Keratinocyte (primary cell): ENCODE data around the gene CLCNKB. TPM values are rescaled to one million over a fixed set of nuclear protein-coding genes. Genes with fewer than 3 reads are reported as not detected.

Experiments
- DNase-seq: peaks from one replicate; pipeline ENCODE4 v3.0.0-alpha.2; 2011; ENCODE audit warnings: low read depth, missing footprints, low spot score
- FAIRE-seq: peaks from 2 replicates; lab custom pipeline; 2011; peaks lifted over from hg19 to GRCh38; lab: Jason Lieb, UNC
- H2AFZ ChIP-seq: 2 replicates; pipeline ENCODE4 v1.6.0; 2012; ENCODE audit warnings: low read length, control low read depth, inconsistent platforms; ENCODE audit not compliant: control insufficient read depth
- H3K27ac ChIP-seq: 2 replicates; pipeline ENCODE4 v1.5.1; 2011; ENCODE audit warnings: low read length; ENCODE audit not compliant: control insufficient read depth, insufficient read depth
- H3K27me3 ChIP-seq: 3 replicates; pipeline ENCODE4 v1.6.0; 2011; ENCODE audit warnings: low read length; ENCODE audit not compliant: control insufficient read depth, insufficient read depth; ENCODE audit errors: extremely low read depth
- H3K36me3 ChIP-seq, 2 experiments: 2 replicates in 1 of 2; 3 replicates in 1 of 2; pipeline ENCODE4 v1.5.1; 2011; ENCODE audit warnings: low read length in 2 of 2, mild to moderate bottlenecking in 1 of 2; ENCODE audit not compliant: control insufficient read depth in 2 of 2, insufficient read depth in 2 of 2; ENCODE audit errors: extremely low read depth in 1 of 2
- H3K4me1 ChIP-seq: 3 replicates; pipeline ENCODE4 v1.5.1; 2011; ENCODE audit warnings: low read length; ENCODE audit not compliant: control insufficient read depth, insufficient read depth; ENCODE audit errors: extremely low read depth
- H3K4me2 ChIP-seq: 3 replicates; pipeline ENCODE4 v1.6.0; 2011; ENCODE audit warnings: low read depth, low read length; ENCODE audit not compliant: control insufficient read depth, insufficient read depth; ENCODE audit errors: extremely low read depth
- H3K4me3 ChIP-seq, 3 experiments: fragments of 200-600 bp in 1 of 3; sonication (generic) in 1 of 3; 2 replicates in 2 of 3; 3 replicates in 1 of 3; pipeline ENCODE4 v1.5.1; 2011 to 2016; ENCODE audit warnings: low read length in 3 of 3, mild to moderate bottlenecking in 3 of 3, control low read depth in 2 of 3, inconsistent platforms in 1 of 3, low read depth in 1 of 3, mixed read lengths in 1 of 3, mixed run types in 1 of 3, moderate library complexity in 1 of 3; ENCODE audit not compliant: control insufficient read depth in 2 of 3, insufficient read depth in 2 of 3; ENCODE audit errors: extremely low read depth in 1 of 3
- H3K79me2 ChIP-seq: 2 replicates; pipeline ENCODE4 v1.6.0; 2012; ENCODE audit warnings: low read length; ENCODE audit not compliant: control insufficient read depth, insufficient read depth
- H3K9ac ChIP-seq: 3 replicates; pipeline ENCODE4 v1.6.0; 2011; ENCODE audit warnings: low read length; ENCODE audit not compliant: control insufficient read depth, insufficient read depth; ENCODE audit errors: extremely low read depth
- H3K9me1 ChIP-seq: 3 replicates; pipeline ENCODE4 v1.6.0; 2011; ENCODE audit warnings: low read length; ENCODE audit not compliant: control insufficient read depth, insufficient read depth; ENCODE audit errors: extremely low read depth
- H3K9me3 ChIP-seq: 2 replicates; pipeline ENCODE4 v1.5.1; 2012; ENCODE audit warnings: low read depth, low read length; ENCODE audit not compliant: control insufficient read depth
- H4K20me1 ChIP-seq: 3 replicates; pipeline ENCODE4 v1.6.0; 2011; ENCODE audit warnings: low read length; ENCODE audit not compliant: control insufficient read depth, insufficient read depth; ENCODE audit errors: extremely low read depth
- CTCF ChIP-seq, 3 experiments: IDR thresholded peaks in 1 of 3; conservative IDR thresholded peaks in 1 of 3; optimal IDR thresholded peaks in 1 of 3; 2 replicates in 2 of 3; 3 replicates in 1 of 3; pipeline versions ENCODE3 to v1.5.1; 2011; ENCODE audit warnings: low read length in 3 of 3, mild to moderate bottlenecking in 3 of 3, moderate library complexity in 2 of 3, control low read depth in 1 of 3, inconsistent platforms in 1 of 3; ENCODE audit not compliant: insufficient read depth in 2 of 3; ENCODE audit errors: extremely low read depth in 1 of 3
- EZH2 ChIP-seq: IDR thresholded peaks from one replicate; pipeline ENCODE4 v1.6.1; 2012; ENCODE audit warnings: inconsistent platforms, mild to moderate bottlenecking, low read length, moderate library complexity
- dilution Hi-C: fragments of 300-500 bp; cut with MboI; formaldehyde crosslinking; loops from one replicate; pipeline ENCODE4 v1.7.0; 2020; ENCODE audit warnings: low sequenced_read_pairs; ENCODE audit not compliant: extremely low pct_ligation_motif_present
- polyA plus RNA-seq, 5 experiments: library from polyadenylated mRNA; depleted of rRNA in 3 of 5; stranded (reverse) in 3 of 5; stranded (forward) in 1 of 5; unstranded in 1 of 5; fragments of >200 nt; gene quantifications; 1 replicate in 1 of 5; 2 replicates in 3 of 5; 3 replicates in 1 of 5; pipeline versions ENCODE4 v1.2.1 to v1.2.3, GENCODE V29; 2011 to 2012; ENCODE audit warnings: missing spikeins in 2 of 5, low read depth in 1 of 5, low replicate concordance in 1 of 5

The CLCNKB gene
- polyA plus RNA-seq, 1 donor (not counting 4 experiments of a cell fraction or from before 2014, with no cell fraction given) = not detected

DNA sequence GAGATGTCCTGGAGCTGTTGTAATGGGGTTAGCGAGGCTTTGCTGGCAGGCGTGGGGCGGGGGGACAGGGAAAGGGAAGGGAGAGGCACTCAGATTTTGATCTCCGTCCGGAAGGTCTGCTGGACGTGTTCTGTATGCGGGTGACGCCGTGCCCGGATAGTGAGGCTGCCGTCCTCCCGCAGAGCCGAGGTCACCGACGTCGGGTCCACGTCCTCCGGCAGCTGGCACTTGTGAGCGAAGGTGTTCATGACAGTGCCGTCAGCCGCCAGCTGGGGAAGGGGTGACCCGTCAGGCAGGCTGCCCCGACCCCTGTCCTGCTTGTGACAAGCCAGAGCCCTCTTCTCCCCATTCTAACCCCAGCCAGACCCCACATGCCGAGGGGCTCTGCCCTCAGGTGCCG, 28.1 kb upstream of the CLCNKB start:
- Histone ChIP-seq H3K4me2 (no peak overlapping the region), H3K27me3 (no peaks in the 10 kb centered on the region), H3K27ac (no peak overlapping the region), H3K9me3 (no peaks in the 10 kb centered on the region), H4K20me1 (peaks cover 5% of the 10 kb centered on the region), H2AFZ (no peak overlapping the region), H3K79me2 (no peaks in the 10 kb centered on the region), H3K9ac (no peak overlapping the region), H3K4me1 (peaks cover 4% of the 10 kb centered on the region), H3K9me1 (no peaks in the 10 kb centered on the region), H3K4me3 (no peak overlapping the region), H3K36me3 (no peaks in the 10 kb centered on the region)
- TF ChIP-seq CTCF (optimal IDR thresholded peaks at IDR 0.05 in 1 of 3, IDR thresholded peaks at IDR 0.05 in 1 of 3, conservative IDR thresholded peaks at IDR 0.05 in 1 of 3; ENCODE audit: extremely low read depth in 1 of 3, insufficient read depth in 2 of 3, low read length in 3 of 3) = no peak
- TF ChIP-seq EZH2 = no peak
- dilution Hi-C loops = no loop called here
- DNase-seq (no peak), FAIRE-seq (no peak)

- no peak overlapping the region for H3K27ac ChIP-seq
- no peaks in the 10 kb centered on the region for H3K79me2 ChIP-seq
- peaks cover 5% of the 10 kb centered on the region for H4K20me1 ChIP-seq
- FAIRE-seq (no peak), DNase-seq (no peak)
- H3K4me2 ChIP-seq = no peak overlapping the region
- no peaks in the 10 kb centered on the region for H3K9me3 ChIP-seq
- no peak overlapping the region for H2AFZ ChIP-seq
- H3K4me1 ChIP-seq = peaks cover 4% of the 10 kb centered on the region
- H3K4me3 ChIP-seq = no peak overlapping the region
- no peak for TF ChIP-seq EZH2
- no peak for TF ChIP-seq CTCF (optimal IDR thresholded peaks at IDR 0.05 in 1 of 3, IDR thresholded peaks at IDR 0.05 in 1 of 3, conservative IDR thresholded peaks at IDR 0.05 in 1 of 3; ENCODE audit: extremely low read depth in 1 of 3, insufficient read depth in 2 of 3, low read length in 3 of 3)
- H3K36me3 ChIP-seq = no peaks in the 10 kb centered on the region
- H3K9ac ChIP-seq = no peak overlapping the region
- H3K9me1 ChIP-seq = no peaks in the 10 kb centered on the region
- H3K27me3 ChIP-seq = no peaks in the 10 kb centered on the region
- dilution Hi-C loops = no loop called here
Measured at GRCh38 chr1:16015960-16016901, 27.4 kb upstream of the CLCNKB start.
